Immature natural killer cell (primary cell): Measurements from ENCODE around the gene PXN. TPM values are rescaled to one million over a fixed set of nuclear protein-coding genes. Genes with fewer than 3 reads are reported as not detected.
A peak's percentile ranks its signal among the peaks of the same experiment; 100 is the strongest.
"Not testable (repeated sequence)": the region's sequence is repeated elsewhere in the genome, so short reads cannot be mapped to it uniquely, and the experiment has no call there.

Source experiments
- DNase-seq, 3 donors: peaks; one replicate each; pipeline ENCODE4 v3.0.0; 2022; ENCODE audit warnings: mixed read lengths in 1 of 3
- H3K27ac Mint-ChIP-seq, 6 donors: one replicate each; pipeline ENCODE4 v1.8.0; 2020; ENCODE audit warnings: mixed read lengths in 6 of 6, mild to moderate bottlenecking in 5 of 6, inconsistent platforms in 4 of 6, moderate library complexity in 3 of 6
- H3K27me3 Mint-ChIP-seq, 3 donors: one replicate each; pipeline ENCODE4 v1.8.0; 2020 to 2021; ENCODE audit warnings: low read depth in 3 of 3, mild to moderate bottlenecking in 3 of 3, mixed read lengths in 3 of 3, moderate library complexity in 3 of 3, inconsistent platforms in 1 of 3
- H3K36me3 Mint-ChIP-seq, 3 donors: one replicate each; pipeline ENCODE4 v1.8.0; 2020; ENCODE audit warnings: mixed read lengths in 3 of 3, inconsistent platforms in 2 of 3, mild to moderate bottlenecking in 2 of 3
- H3K4me1 Mint-ChIP-seq, 2 donors: one replicate each; pipeline ENCODE4 v1.8.0; 2020; ENCODE audit warnings: inconsistent platforms in 2 of 2, mild to moderate bottlenecking in 2 of 2, mixed read lengths in 2 of 2, moderate library complexity in 1 of 2
- H3K4me3 Mint-ChIP-seq, 5 donors: one replicate each; pipeline ENCODE4 v1.8.0; 2020; ENCODE audit warnings: mild to moderate bottlenecking in 5 of 5, mixed read lengths in 5 of 5, inconsistent platforms in 3 of 5, moderate library complexity in 3 of 5
- H3K9me3 Mint-ChIP-seq, 6 donors: one replicate each; pipeline ENCODE4 v1.8.0; 2020; ENCODE audit warnings: mild to moderate bottlenecking in 6 of 6, mixed read lengths in 6 of 6, inconsistent platforms in 4 of 6, moderate library complexity in 3 of 6
- polyA plus RNA-seq, 3 donors: library from polyadenylated mRNA; unstranded; fragments of 300-500 nt; fragmentation: Illumina TruSeq; gene quantifications; one replicate each; pipeline ENCODE4 v1.2.3, GENCODE V29; 2021

The PXN gene
- polyA plus RNA-seq, 3 donors from 2014 or later: 132 to 310 (median 240) TPM

DNA sequence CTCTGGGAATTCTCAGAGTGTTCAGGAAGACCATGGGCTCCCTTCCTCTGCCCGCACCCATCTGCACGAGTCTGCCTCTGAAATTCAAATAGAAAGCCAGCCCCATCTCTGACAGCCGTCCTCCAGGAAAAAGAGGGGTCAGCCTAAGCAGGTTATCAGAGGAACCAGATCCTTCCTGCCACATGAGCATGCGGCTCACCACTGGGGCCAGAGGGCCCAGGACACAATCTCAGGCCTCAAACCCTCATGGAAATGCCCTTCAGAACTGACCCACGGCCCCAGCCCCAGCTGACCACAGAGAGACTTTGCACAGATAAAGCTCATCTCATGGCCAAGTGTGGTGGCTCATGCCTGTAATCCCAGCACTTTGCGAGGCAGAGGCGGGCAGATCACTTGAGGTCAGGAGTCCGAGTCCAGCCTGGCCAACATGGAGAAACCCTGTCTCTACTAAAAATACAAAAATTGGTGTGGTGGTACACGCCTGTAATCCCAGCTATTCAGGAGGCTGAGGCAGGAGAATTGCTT, 23.2 kb downstream of the PXN start:
- H3K36me3 Mint-ChIP-seq: peaks cover 6 to 14% (median 11%) of the 10 kb centered on the region in 3 donors
- H3K9me3 Mint-ChIP-seq: no peaks in the 10 kb centered on the region
- H3K27me3 Mint-ChIP-seq: peaks cover 0 to 8% (median 3%) of the 10 kb centered on the region in 3 donors
- peak overlapping the region; percentile 55 to 76 (median 62) for H3K4me3 Mint-ChIP-seq
- H3K4me1 Mint-ChIP-seq: peaks cover 88 to 90% of the 10 kb centered on the region in 2 donors
- H3K27ac Mint-ChIP-seq: peak overlapping the region; percentile 17 to 86 (median 78)
- DNase-seq: no peak

DNA sequence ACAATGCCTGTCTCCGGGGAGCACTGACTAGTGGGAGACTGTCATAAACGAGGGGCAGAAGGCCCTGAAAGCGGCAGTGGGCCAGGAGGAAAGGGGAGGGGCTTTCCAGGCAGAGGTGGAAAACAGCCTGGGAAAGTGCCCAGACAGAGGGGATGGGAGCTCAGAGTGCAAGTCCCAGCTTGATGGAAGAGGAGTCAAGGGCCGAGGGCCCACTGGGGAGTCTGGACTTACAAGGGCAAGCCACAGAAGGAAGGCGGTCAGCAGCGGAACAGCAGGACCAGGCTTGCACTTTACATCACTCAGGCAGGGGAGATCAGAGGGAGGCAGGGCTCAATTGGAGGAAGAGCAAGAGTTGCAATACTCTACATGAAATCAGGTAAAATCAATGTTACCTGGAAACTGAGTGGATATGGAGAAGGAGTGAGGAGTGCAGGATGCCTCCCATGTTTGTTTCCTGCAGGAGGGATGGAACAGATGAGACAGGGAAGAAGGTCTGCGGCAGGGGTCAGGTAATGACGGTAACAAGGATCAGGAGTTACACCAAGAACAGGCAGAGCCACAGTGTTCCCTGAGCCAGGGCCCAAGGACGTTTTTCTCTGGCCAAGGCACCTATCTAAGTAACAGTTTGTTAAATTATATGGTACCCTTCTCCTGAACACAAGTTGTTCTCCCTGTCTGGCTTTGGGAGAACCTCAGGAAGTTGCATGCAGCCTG, 23.8 kb downstream of the PXN start:
- peak overlapping the region; percentile 55 to 76 (median 62) for H3K4me3 Mint-ChIP-seq
- peaks cover 6 to 14% (median 11%) of the 10 kb centered on the region in 3 donors for H3K36me3 Mint-ChIP-seq
- no peak for DNase-seq
- no peaks in the 10 kb centered on the region for H3K9me3 Mint-ChIP-seq
- peaks cover 0 to 9% (median 8%) of the 10 kb centered on the region in 3 donors for H3K27me3 Mint-ChIP-seq
- peaks cover 88 to 90% of the 10 kb centered on the region in 2 donors for H3K4me1 Mint-ChIP-seq
- H3K27ac Mint-ChIP-seq: peak overlapping the region; percentile 45 to 88 (median 80)

DNA sequence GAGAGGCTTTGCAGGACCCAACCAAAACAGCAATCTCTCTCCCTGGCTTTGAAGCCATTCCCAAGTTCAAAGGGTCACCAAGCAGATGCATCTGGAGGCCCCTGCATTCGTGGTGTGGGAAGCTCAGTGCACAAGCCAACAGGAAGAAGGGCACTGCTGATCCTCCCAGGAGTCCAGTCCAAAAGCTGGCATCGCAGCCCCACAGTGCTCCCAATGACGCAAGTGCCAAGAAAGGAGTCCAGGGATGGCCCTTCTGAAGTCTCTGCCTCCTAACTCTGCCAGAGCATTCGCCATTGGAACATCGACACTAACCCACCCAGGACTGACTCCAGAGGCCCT, 25.1 kb downstream of the PXN start:
- no peaks in the 10 kb centered on the region for H3K9me3 Mint-ChIP-seq
- H3K36me3 Mint-ChIP-seq: peaks cover 6 to 14% (median 11%) of the 10 kb centered on the region in 3 donors
- DNase-seq: no peak
- H3K4me1 Mint-ChIP-seq: peaks cover 91 to 92% of the 10 kb centered on the region in 2 donors
- H3K27ac Mint-ChIP-seq: peak overlapping the region; percentile 53 to 88 (median 76)
- H3K4me3 Mint-ChIP-seq: peak overlapping the region; percentile 45 to 76 (median 52)
- peaks cover under 1 to 11% (median 9%) of the 10 kb centered on the region in 3 donors for H3K27me3 Mint-ChIP-seq

- Mint-ChIP-seq H3K27ac (peak overlapping the region; percentile 10 to 88 (median 74)), H3K27me3 (peaks cover 3 to 12% (median 12%) of the 10 kb centered on the region in 3 donors), H3K9me3 (no peaks in the 10 kb centered on the region), H3K36me3 (peaks cover 2 to 10% (median 7%) of the 10 kb centered on the region in 3 donors), H3K4me1 (peaks cover 91 to 92% of the 10 kb centered on the region in 2 donors), H3K4me3 (peak overlapping the region; percentile 45 to 67 (median 47))
- no peak for DNase-seq
These were observed 25.6 kb downstream of the PXN start for GRCh38 chr12:120239776-120240494.

- peaks cover 94 to 96% of the 10 kb centered on the region in 2 donors for H3K4me1 Mint-ChIP-seq
- peak overlapping the region in 4 of 6 donors; percentile 53 to 83 (median 69) for H3K27ac Mint-ChIP-seq
- H3K9me3 Mint-ChIP-seq: no peaks in the 10 kb centered on the region
- peaks cover 0 to 8% (median 7%) of the 10 kb centered on the region in 3 donors for H3K36me3 Mint-ChIP-seq
- peaks cover 3 to 12% (median 12%) of the 10 kb centered on the region in 3 donors for H3K27me3 Mint-ChIP-seq
- no peak for DNase-seq
- peak overlapping the region in 3 of 5 donors; percentile 46 to 67 (median 55) for H3K4me3 Mint-ChIP-seq
These were observed 26.6 kb downstream of the PXN start for GRCh38 chr12:120238839-120239445.

DNA sequence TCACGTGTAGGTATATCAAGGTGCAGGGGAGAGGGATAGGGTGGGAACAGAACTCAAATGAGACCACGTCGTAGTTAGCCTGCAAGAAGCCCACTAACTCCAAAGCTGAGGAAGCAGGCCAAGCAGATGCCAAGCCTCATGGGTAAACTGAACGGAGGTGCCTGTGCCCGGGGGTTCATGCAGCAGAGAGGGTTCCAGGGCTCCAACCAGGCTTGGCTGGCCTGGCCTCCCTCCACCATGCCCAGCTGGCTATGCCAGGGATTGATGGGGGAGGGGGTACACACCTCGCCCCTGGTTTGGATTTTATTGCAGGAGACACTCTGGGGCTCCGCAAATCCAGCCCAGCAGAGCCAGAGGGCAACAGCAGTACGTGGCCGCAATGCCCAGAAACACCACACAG, 27.3 kb downstream of the PXN start:
- H3K4me1 Mint-ChIP-seq: peaks cover 94 to 96% of the 10 kb centered on the region in 2 donors
- H3K36me3 Mint-ChIP-seq: peaks cover 0 to 8% (median 7%) of the 10 kb centered on the region in 3 donors
- no peaks in the 10 kb centered on the region for H3K9me3 Mint-ChIP-seq
- H3K4me3 Mint-ChIP-seq: peak overlapping the region; percentile 55 to 80 (median 66)
- peaks cover 3 to 12% (median 12%) of the 10 kb centered on the region in 3 donors for H3K27me3 Mint-ChIP-seq
- H3K27ac Mint-ChIP-seq: peak overlapping the region; percentile 60 to 90 (median 83)
- DNase-seq: no peak

GRCh38 chr12:120237360-120238171, 28.0 kb downstream of the PXN start:
- DNase-seq: no peak
- H3K27me3 Mint-ChIP-seq: peaks cover 3 to 12% (median 12%) of the 10 kb centered on the region in 3 donors
- H3K27ac Mint-ChIP-seq: peak overlapping the region; percentile 60 to 90 (median 83)
- H3K36me3 Mint-ChIP-seq: peaks cover 0 to 8% (median 7%) of the 10 kb centered on the region in 3 donors
- peak overlapping the region; percentile 55 to 80 (median 66) for H3K4me3 Mint-ChIP-seq
- H3K9me3 Mint-ChIP-seq: no peaks in the 10 kb centered on the region
- H3K4me1 Mint-ChIP-seq: peaks cover 94 to 96% of the 10 kb centered on the region in 2 donors

DNA sequence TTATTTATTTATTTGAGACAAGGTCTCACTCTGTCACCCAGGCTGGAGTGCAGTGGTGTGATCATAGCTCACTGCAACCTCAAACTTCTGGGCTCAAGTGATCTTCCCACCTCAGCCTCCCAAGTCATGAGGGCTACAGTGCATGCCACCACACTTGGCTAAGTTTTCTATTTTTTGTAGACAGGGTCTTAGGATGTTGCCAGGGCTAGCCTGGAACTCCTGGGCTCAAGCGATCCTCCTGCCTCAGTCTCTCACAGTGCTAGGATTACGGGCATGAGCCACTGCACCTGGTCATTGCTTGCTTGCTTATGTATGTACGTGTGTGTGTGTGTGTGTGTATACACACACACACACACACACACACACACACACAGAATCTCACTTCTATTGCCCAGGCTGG, 28.7 kb downstream of the PXN start:
- not testable (repeated sequence) for H3K36me3 Mint-ChIP-seq, DNase-seq, H3K9me3 Mint-ChIP-seq
- Mint-ChIP-seq H3K27ac (peak overlapping the region; percentile 57 to 90 (median 83)), H3K4me1 (peaks cover 94 to 96% of the 10 kb centered on the region in 2 donors), H3K4me3 (peak overlapping the region; percentile 55 to 80 (median 66)), H3K27me3 (peaks cover 3 to 18% (median 12%) of the 10 kb centered on the region in 3 donors)

DNA sequence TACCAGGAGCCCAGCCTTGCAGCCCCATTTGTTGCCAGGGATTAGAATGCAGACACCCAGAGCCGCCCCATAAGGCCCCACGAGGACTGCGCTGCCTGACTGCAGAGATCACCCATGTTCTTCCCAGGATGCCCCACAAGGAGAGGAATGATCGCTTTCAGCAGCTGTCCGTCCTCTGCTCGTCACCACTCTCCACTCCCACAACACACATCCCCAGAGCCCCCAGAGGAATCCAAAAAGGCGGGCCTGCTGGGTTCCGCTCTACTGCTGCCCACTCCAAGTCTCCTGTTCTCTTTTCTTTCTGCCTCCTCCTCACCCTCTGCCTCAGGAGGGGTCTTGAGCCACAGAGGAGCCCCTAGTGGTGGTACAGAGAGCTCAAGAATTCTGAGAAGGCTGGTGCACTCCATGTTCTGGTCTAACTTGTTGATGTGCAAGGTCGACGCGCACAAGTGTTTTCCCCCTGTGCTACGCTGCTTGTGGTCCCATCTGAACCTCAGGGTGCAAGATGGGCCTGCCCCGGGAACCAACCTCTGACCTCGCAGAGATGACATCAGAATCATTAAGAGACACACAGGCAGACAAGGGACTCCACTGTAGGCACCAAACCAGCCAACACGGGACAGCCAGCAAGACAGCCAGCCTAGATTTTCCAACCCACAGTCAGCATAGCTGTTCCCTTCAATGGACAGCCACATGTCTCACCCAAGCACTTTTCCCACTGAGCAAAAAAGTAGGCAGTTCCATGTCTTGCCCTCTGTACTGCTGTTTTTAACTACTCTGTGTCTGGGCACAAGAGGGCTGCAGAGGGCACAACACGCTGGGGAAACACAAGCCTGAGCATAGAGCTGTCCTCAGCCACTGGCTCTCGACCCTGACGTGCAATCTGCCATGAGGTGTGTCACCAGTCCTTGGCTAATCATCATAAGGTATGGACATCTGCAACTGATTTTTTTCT, 29.9 kb downstream of the PXN start:
- DNase-seq: peak; percentile 47 to 58 (median 52)
- H3K27ac Mint-ChIP-seq: peak overlapping the region; percentile 76 to 99 (median 90)

GRCh38 chr12:120234643-120235368, 30.7 kb downstream of the PXN start:
- H3K36me3 Mint-ChIP-seq: peaks cover 0 to 5% (median 0%) of the 10 kb centered on the region in 3 donors
- H3K4me1 Mint-ChIP-seq: peaks cover 94 to 96% of the 10 kb centered on the region in 2 donors
- peak overlapping the region; percentile 45 to 85 (median 75) for H3K4me3 Mint-ChIP-seq
- H3K27ac Mint-ChIP-seq: peak overlapping the region; percentile 76 to 99 (median 90)
- DNase-seq: no peak
- H3K27me3 Mint-ChIP-seq: peaks cover 5 to 27% (median 14%) of the 10 kb centered on the region in 3 donors
- no peaks in the 10 kb centered on the region for H3K9me3 Mint-ChIP-seq

More for the DNA sequence above, 29.9 kb downstream of the PXN start:
- Mint-ChIP-seq H3K4me3 (peak overlapping the region; percentile 71 to 85 (median 75)), H3K9me3 (no peaks in the 10 kb centered on the region), H3K36me3 (peaks cover 0 to 5% (median 0%) of the 10 kb centered on the region in 3 donors), H3K27me3 (peaks cover 3 to 27% (median 17%) of the 10 kb centered on the region in 3 donors), H3K4me1 (peaks cover 94 to 96% of the 10 kb centered on the region in 2 donors)

- Mint-ChIP-seq H3K9me3 (no peaks in the 10 kb centered on the region), H3K4me1 (peaks cover 99 to 100% of the 10 kb centered on the region in 2 donors), H3K4me3 (peak overlapping the region; percentile 81 to 93 (median 87)), H3K36me3 (peaks cover 0 to 5% (median 4%) of the 10 kb centered on the region in 3 donors), H3K27ac (peak overlapping the region; percentile 76 to 99 (median 92)), H3K27me3 (peaks cover 11 to 17% (median 13%) of the 10 kb centered on the region in 3 donors)
- peak; percentile 65 for DNase-seq
These were observed 34.1 kb downstream of the PXN start for GRCh38 chr12:120231316-120232011.
